Stimulated activated CD4-positive, alpha-beta T cell treated with anti-CD3 and anti-CD28 coated beads, Interleukin-15, amount 100 ng/mL, for 48 hours (primary cell): Measurements from ENCODE around the gene VPS13D.

ENCODE experiments used
- DNase-seq, 2 donors: peaks; one replicate each; pipeline ENCODE4 v3.0.0-alpha.2; 2020; ENCODE audit warnings: low read depth in 2 of 2

VPS13D gene

GRCh38 chr1:12488666-12489354 is 259.0 kb downstream of the VPS13D start:
- DNase-seq: no peak

- no peak for DNase-seq
Observed at GRCh38 chr1:12490532-12491142, 260.8 kb downstream of the VPS13D start.

GRCh38 chr1:12491656-12492055 is 261.8 kb downstream of the VPS13D start:
- DNase-seq: no peak

GRCh38 chr1:12495725-12496124 is 265.9 kb downstream of the VPS13D start:
- no peak for DNase-seq

- no peak for DNase-seq
Observed at GRCh38 chr1:12496154-12496961, 266.5 kb downstream of the VPS13D start.

- DNase-seq: no peak
Observed at GRCh38 chr1:12499539-12500240, 269.9 kb downstream of the VPS13D start.

GRCh38 chr1:12501661-12502060 is 271.8 kb downstream of the VPS13D start:
- DNase-seq: no peak

GRCh38 chr1:12502336-12503109 is 272.7 kb downstream of the VPS13D start:
- no peak for DNase-seq

- no peak for DNase-seq
Observed at GRCh38 chr1:12503709-12504108, 273.9 kb downstream of the VPS13D start.

- DNase-seq: no peak
Observed at GRCh38 chr1:12504601-12505000, 274.8 kb downstream of the VPS13D start.

GRCh38 chr1:12505231-12505630 is 275.4 kb downstream of the VPS13D start:
- no peak for DNase-seq

- no peak for DNase-seq
Observed at GRCh38 chr1:12505639-12506280, 275.9 kb downstream of the VPS13D start.

- no peak for DNase-seq
Observed at GRCh38 chr1:12506281-12507280, 276.8 kb downstream of the VPS13D start.

GRCh38 chr1:12507631-12508030 is 277.8 kb downstream of the VPS13D start:
- no peak for DNase-seq

GRCh38 chr1:12508849-12509248 is 279.0 kb downstream of the VPS13D start:
- DNase-seq: no peak

- no peak for DNase-seq
Observed at GRCh38 chr1:12511128-12511484, 281.3 kb downstream of the VPS13D start.

GRCh38 chr1:12511516-12512468 is 282.0 kb downstream of the VPS13D start:
- DNase-seq: no peak

GRCh38 chr1:12513181-12513580 is 283.4 kb downstream of the VPS13D start:
- DNase-seq: no peak

GRCh38 chr1:12514590-12514989 is 284.8 kb downstream of the VPS13D start:
- DNase-seq: no peak
